ENCODE data around the gene URI1. TPM values are rescaled to one million over a fixed set of nuclear protein-coding genes. Genes with fewer than 3 reads are reported as not detected.
A peak's percentile ranks its signal among the peaks of the same experiment; 100 is the strongest.

URI1 gene
- total RNA-seq, 2 experiments from 2014 or later: 45.1 to 79.2 TPM

- Histone ChIP-seq H3K4me3 (ENCODE audit: low read depth, low read length, poor library complexity, severe bottlenecking) (no peak overlapping the region), H3K4me1 (ENCODE audit: insufficient read depth, low read length, poor library complexity, severe bottlenecking) (peaks cover 19% of the 10 kb centered on the region), H3K36me3 (ENCODE audit: insufficient read depth, low read length) (no peaks in the 10 kb centered on the region), H4K20me1 (ENCODE audit: insufficient read depth, low read length) (no peaks in the 10 kb centered on the region), H3K27ac (ENCODE audit: low read depth, low read length, poor library complexity, severe bottlenecking) (no peak overlapping the region), H3K9me2 (ENCODE audit: insufficient read depth, low read length) (no peaks in the 10 kb centered on the region), H3K4me2 (ENCODE audit: low read length) (no peak overlapping the region), H3K79me2 (ENCODE audit: insufficient read depth, low read depth, low read length) (no peaks in the 10 kb centered on the region), H3K9me3 (ENCODE audit: low read length) (no peaks in the 10 kb centered on the region), H2AFZ (ENCODE audit: low read length) (no peak overlapping the region)
- intact Hi-C loops (cut with micrococcal nuclease; ENCODE audit: unreplicated experiment): no loop called here
- CTCF ChIA-PET (ENCODE audit: unreplicated experiment): no interaction called here
- BruUV-seq (replicated peaks): no TSS peak
- POLR2A ChIA-PET: no interaction called here
- TF ChIP-seq EZH2phosphoT487 (IDR thresholded peaks at IDR 0.05; ENCODE audit: borderline replicate concordance, low read depth, low read length) (no peak), CTCF (conservative IDR thresholded peaks at IDR 0.05; ENCODE audit: low read length) (no peak)
- no peak for DNase-seq (ENCODE audit: low spot score)
These were observed 114.5 kb downstream of the URI1 start for GRCh38 chr19:30056580-30056979.

DNA sequence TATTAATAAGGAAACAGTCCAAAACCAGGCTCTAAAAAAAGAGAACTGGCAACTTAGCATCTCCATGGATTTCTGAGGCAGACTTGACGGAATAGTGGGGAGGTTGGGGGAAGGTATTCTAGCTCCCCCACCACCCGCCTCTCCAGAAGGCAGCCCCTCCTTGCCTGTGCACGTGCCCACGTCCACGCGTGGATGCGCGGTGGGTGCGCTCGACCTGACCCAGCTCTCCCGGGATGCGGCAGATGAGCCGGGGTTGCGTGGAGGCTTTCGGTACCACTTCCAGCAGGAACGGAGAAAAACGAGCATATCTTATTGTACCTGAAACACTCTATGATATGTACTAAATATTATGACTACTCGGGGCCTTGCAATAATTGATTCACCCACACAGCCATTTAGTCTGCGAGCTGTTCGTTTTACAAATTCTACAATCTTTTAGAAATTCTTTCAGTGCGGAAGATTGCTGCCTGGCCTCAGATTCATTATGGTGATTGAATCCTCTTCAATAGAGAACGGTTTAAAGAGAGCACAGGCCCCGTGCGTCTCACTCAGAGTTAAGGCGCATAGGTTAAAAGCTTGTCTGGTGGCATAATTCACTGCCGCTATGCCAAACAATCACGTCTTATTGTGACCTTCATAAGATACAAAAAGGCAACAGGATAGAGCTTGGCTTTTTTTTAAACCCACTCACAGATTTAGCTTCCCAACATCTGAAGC, 117.9 kb downstream of the URI1 start:
- no peak overlapping the region for H3K27ac ChIP-seq (ENCODE audit: low read depth, low read length, poor library complexity, severe bottlenecking)
- H4K20me1 ChIP-seq (ENCODE audit: insufficient read depth, low read length): no peaks in the 10 kb centered on the region
- no peak overlapping the region for H3K4me3 ChIP-seq (ENCODE audit: low read depth, low read length, poor library complexity, severe bottlenecking)
- H3K36me3 ChIP-seq (ENCODE audit: insufficient read depth, low read length): no peaks in the 10 kb centered on the region
- ChIA-PET POLR2A (interaction anchor here (0.6 to 1.3 kb wide), 5 partner anchors 9 to 191 kb away, joined by 3 to 7 read pairs (median 3); no protein-coding TSS in a partner anchor), CTCF (ENCODE audit: unreplicated experiment) (no interaction called here)
- BruUV-seq (replicated peaks): no TSS peak
- no peak overlapping the region for H2AFZ ChIP-seq (ENCODE audit: low read length)
- intact Hi-C loops (cut with micrococcal nuclease; ENCODE audit: unreplicated experiment): no loop called here
- H3K9me3 ChIP-seq (ENCODE audit: low read length): no peaks in the 10 kb centered on the region
- peak overlapping the region; percentile 35; the same call in 1 of the 2 replicates for H3K4me2 ChIP-seq (ENCODE audit: low read length)
- TF ChIP-seq CTCF (conservative IDR thresholded peaks at IDR 0.05; ENCODE audit: low read length) (no peak), EZH2phosphoT487 (IDR thresholded peaks at IDR 0.05; ENCODE audit: borderline replicate concordance, low read depth, low read length) (no peak)
- H3K9me2 ChIP-seq (ENCODE audit: insufficient read depth, low read length): no peaks in the 10 kb centered on the region
- peaks cover 19% of the 10 kb centered on the region for H3K4me1 ChIP-seq (ENCODE audit: insufficient read depth, low read length, poor library complexity, severe bottlenecking)
- DNase-seq (ENCODE audit: low spot score): no peak
- H3K79me2 ChIP-seq (ENCODE audit: insufficient read depth, low read depth, low read length): no peaks in the 10 kb centered on the region

- no peaks in the 10 kb centered on the region for H3K79me2 ChIP-seq (ENCODE audit: insufficient read depth, low read depth, low read length)
- peak overlapping the region; percentile 35 for H3K4me2 ChIP-seq (ENCODE audit: low read length)
- CTCF ChIA-PET (ENCODE audit: unreplicated experiment): no interaction called here
- no peak overlapping the region for H3K4me3 ChIP-seq (ENCODE audit: low read depth, low read length, poor library complexity, severe bottlenecking)
- DNase-seq (ENCODE audit: low spot score): peak; percentile 19
- H3K36me3 ChIP-seq (ENCODE audit: insufficient read depth, low read length): no peaks in the 10 kb centered on the region
- H4K20me1 ChIP-seq (ENCODE audit: insufficient read depth, low read length): no peaks in the 10 kb centered on the region
- BruUV-seq (replicated peaks): no TSS peak
- no peak overlapping the region for H3K27ac ChIP-seq (ENCODE audit: low read depth, low read length, poor library complexity, severe bottlenecking)
- H3K9me2 ChIP-seq (ENCODE audit: insufficient read depth, low read length): no peaks in the 10 kb centered on the region
- intact Hi-C loops (cut with micrococcal nuclease; ENCODE audit: unreplicated experiment): no loop called here
- peaks cover 19% of the 10 kb centered on the region for H3K4me1 ChIP-seq (ENCODE audit: insufficient read depth, low read length, poor library complexity, severe bottlenecking)
- H2AFZ ChIP-seq (ENCODE audit: low read length): no peak overlapping the region
- H3K9me3 ChIP-seq (ENCODE audit: low read length): no peaks in the 10 kb centered on the region
- POLR2A ChIA-PET: interaction anchor here (0.6 to 1.3 kb wide), 4 partner anchors 9 to 192 kb away, joined by 3 to 7 read pairs (median 4); no protein-coding TSS in a partner anchor
- TF ChIP-seq CTCF (conservative IDR thresholded peaks at IDR 0.05; ENCODE audit: low read length): no peak
- no peak for TF ChIP-seq EZH2phosphoT487 (IDR thresholded peaks at IDR 0.05; ENCODE audit: borderline replicate concordance, low read depth, low read length)
These were observed 118.6 kb downstream of the URI1 start for GRCh38 chr19:30060531-30061222.
